ENCODE measurements around the gene TACC2.
"Not testable (repeated sequence)": the region's sequence is repeated elsewhere in the genome, so short reads cannot be mapped to it uniquely, and the experiment has no call there.

TACC2 gene

DNA sequence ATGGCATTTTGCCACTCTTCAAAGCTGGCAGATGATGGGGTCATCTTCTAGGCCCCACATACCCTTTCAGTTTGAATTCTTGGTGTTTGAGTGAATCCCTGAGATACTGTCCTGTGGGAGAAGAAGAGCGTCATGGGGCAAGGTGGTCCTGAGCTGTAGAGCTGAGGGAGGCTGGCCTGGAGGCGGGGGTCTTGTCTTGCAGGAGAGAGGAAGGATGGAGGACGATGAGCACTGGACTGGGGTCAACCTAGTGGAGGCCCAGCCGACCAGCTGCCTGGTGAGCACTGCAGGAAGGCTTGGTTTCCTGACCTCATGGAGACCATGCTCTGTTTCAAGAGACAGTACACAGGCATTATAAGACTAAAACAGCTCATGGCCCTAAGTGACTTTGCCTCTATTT is 114.6 kb downstream of the TACC2 start:
- Histone ChIP-seq H3K9me3 (ENCODE audit: low read length) (no peaks in the 10 kb centered on the region), H3K36me3 (ENCODE audit: insufficient read depth, low read length) (no peaks in the 10 kb centered on the region), H3K4me1 (ENCODE audit: insufficient read depth, low read length) (no peaks in the 10 kb centered on the region), H3K4me3 (ENCODE audit: low read length) (no peak overlapping the region), H3K27me3 (ENCODE audit: insufficient read depth, low read length) (no peaks in the 10 kb centered on the region), H2AFZ (ENCODE audit: low read depth, low read length) (no peak overlapping the region)

DNA sequence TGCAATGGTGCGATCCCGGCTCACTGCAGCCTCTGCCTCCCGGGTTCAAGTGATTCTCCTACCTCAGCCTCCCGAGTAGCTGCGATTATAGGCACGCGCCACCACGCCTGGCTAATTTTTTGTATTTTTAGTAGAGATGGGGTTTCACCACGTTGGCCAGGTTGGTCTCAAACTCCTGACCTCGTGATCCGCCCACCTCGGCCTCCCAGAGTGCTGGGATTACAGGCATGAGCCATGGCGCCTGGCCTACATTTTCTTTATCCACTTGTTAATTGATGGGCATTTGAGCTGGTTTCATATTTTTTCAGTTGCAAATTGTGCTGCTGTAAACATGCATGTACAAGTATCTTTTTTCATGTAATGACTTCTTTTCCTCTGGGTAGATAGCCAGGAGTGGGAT is 119.8 kb downstream of the TACC2 start:
- peaks cover 11% of the 10 kb centered on the region for H3K4me1 ChIP-seq (ENCODE audit: insufficient read depth, low read length)
- not testable (repeated sequence) for H3K9me3 ChIP-seq (ENCODE audit: low read length); H3K27me3 ChIP-seq (ENCODE audit: insufficient read depth, low read length); H3K36me3 ChIP-seq (ENCODE audit: insufficient read depth, low read length); H3K4me3 ChIP-seq (ENCODE audit: low read length); H2AFZ ChIP-seq (ENCODE audit: low read depth, low read length)

DNA sequence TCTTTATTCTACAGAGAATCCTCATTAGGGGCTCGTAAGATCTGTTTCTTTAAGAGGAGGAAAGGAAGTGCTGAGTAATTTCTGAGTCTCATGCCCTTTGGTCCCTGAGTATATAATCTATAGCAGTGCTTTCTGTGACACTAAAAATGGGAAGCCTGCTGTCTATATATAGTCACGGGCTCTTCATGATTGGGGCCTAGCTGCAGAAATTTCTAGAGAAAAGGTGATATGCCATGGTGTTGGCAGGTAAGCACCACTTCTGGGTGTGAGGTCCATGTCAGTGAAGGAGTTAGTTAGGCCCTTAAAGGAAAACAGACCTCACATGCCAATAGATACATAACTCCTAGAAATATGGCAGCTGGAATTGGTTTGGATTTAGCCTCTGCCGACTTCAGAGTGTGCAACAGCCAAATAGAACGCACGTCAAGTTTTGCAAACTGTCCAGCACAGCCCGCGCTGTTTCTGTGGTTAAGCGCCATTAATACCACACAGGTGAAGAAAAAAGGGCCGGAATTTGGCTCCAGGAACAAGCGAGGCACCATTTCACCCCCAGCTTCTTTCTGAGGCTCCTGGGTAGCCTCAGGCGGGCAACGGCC is 123.2 kb downstream of the TACC2 start:
- peak overlapping the region; percentile 69 for H3K4me3 ChIP-seq (ENCODE audit: low read length)
- H3K27me3 ChIP-seq (ENCODE audit: insufficient read depth, low read length): no peaks in the 10 kb centered on the region
- H3K4me1 ChIP-seq (ENCODE audit: insufficient read depth, low read length): peaks cover 34% of the 10 kb centered on the region
- no peaks in the 10 kb centered on the region for H3K36me3 ChIP-seq (ENCODE audit: insufficient read depth, low read length)
- H2AFZ ChIP-seq (ENCODE audit: low read depth, low read length): peak overlapping the region; percentile 81
- no peaks in the 10 kb centered on the region for H3K9me3 ChIP-seq (ENCODE audit: low read length)

DNA sequence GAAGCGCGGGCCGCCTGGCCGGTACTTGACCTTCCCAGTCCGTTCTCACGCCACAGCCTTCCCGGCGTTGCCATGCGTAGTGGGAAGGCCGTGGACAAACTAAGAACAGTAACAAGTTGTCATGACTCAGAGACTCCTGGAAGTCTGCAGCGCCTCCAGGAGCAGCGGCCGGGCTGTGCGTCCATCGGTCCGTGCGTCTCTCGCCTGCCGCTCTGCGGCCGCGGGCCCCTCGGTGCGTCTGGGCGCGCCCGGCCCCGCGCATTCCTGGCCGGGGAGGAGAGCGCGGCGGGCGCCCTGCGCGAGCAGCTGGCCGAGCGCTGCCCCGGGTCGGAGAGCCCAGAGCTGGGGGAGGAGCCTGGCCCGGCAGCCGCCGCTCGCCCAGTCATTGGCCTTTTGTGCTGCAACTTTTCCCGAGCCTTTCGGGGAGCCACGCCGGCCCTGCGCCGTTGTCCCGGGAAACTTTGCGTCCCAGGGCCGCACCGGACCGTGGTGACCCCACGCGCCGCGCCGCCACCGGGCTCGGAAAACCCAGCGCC is 123.7 kb downstream of the TACC2 start:
- no peaks in the 10 kb centered on the region for H3K9me3 ChIP-seq (ENCODE audit: low read length)
- H3K4me3 ChIP-seq (ENCODE audit: low read length): peak overlapping the region; percentile 69
- no peaks in the 10 kb centered on the region for H3K27me3 ChIP-seq (ENCODE audit: insufficient read depth, low read length)
- H3K4me1 ChIP-seq (ENCODE audit: insufficient read depth, low read length): peaks cover 34% of the 10 kb centered on the region
- peak overlapping the region; percentile 81 for H2AFZ ChIP-seq (ENCODE audit: low read depth, low read length)
- H3K36me3 ChIP-seq (ENCODE audit: insufficient read depth, low read length): no peaks in the 10 kb centered on the region

DNA sequence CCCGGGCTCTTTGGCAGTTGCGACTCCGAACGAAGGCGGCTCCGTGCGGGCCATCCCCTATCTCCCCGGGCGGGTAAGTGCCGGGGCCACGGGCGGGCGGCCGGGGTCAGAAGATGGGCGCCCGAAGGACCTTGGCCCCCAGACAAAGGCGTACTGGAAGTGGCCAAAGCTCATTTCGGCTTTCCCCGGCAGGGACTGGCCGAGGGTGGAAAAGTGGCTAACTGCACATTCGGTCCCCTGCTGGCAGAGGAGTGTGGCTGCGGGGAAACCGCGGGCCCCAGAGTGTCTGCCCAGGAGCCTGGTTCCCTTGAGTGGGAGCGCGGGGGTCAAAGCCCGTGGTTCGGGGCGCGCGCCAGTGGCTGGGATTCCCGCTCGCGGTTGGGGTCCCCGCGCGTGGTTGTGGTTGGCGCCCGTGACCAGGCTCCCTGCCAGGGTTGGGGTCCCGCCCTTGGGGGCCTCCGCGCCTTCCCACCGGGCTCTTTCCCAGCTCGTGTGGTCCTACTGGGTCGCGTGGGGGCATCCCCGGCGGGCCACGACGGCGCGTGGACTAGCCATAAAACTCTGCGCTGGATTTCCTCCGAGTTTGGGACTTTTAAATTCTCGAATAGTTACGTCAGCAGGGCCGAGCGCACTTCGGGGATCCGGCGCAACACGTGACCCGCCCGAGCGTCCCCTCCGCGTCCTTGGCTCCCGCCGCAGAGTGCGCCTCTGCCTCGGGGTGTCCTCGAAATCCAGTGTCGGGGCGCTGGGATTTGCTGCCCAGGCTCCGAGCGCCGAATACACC is 124.4 kb downstream of the TACC2 start:
- Histone ChIP-seq H3K4me1 (ENCODE audit: insufficient read depth, low read length) (peaks cover 34% of the 10 kb centered on the region), H3K36me3 (ENCODE audit: insufficient read depth, low read length) (no peaks in the 10 kb centered on the region), H3K4me3 (ENCODE audit: low read length) (peak overlapping the region; percentile 69), H3K27me3 (ENCODE audit: insufficient read depth, low read length) (no peaks in the 10 kb centered on the region), H2AFZ (ENCODE audit: low read depth, low read length) (peak overlapping the region; percentile 81), H3K9me3 (ENCODE audit: low read length) (no peaks in the 10 kb centered on the region)

DNA sequence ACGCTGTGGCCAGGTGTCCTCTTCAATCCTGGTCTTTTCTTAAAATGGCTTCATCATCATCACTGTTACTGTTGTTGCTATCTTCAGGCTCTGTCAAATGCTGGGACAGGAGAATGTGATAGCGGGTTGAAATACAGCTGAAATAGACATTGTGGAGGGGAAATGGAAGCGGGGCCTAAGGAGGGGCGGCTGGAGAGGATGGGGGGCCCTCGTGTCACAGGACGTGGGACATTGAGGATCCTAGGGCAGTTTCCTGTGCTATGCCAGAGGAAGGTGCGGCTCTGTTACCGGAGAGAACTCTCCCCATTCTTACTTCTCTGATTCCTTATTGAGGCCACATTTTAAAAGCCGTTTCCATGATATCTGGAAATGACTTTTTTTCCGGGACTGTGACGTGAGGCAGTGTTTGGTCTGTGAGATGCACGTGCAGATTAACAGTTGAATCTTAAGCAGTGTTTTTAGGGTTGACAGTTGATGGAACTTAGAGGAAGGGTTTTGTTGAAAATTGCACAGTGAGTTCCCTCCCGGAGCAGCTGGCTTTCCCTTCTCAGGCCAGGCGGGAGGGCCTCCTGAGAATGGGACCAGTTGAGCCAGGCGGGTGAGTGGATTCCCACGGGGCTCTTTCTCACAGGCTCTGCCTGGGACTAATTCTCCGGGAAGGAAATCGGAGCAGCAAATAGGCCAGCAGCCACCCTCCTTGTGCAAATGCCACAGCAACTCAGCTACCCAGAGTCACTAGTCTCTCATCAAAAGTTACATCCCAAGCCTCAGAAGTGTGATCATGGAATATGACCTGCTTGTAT is 125.2 kb downstream of the TACC2 start:
- H3K4me1 ChIP-seq (ENCODE audit: insufficient read depth, low read length): peaks cover 34% of the 10 kb centered on the region
- no peaks in the 10 kb centered on the region for H3K36me3 ChIP-seq (ENCODE audit: insufficient read depth, low read length)
- H3K27me3 ChIP-seq (ENCODE audit: insufficient read depth, low read length): no peaks in the 10 kb centered on the region
- no peaks in the 10 kb centered on the region for H3K9me3 ChIP-seq (ENCODE audit: low read length)
- H2AFZ ChIP-seq (ENCODE audit: low read depth, low read length): peak overlapping the region; percentile 81
- peak overlapping the region; percentile 69 for H3K4me3 ChIP-seq (ENCODE audit: low read length)

DNA sequence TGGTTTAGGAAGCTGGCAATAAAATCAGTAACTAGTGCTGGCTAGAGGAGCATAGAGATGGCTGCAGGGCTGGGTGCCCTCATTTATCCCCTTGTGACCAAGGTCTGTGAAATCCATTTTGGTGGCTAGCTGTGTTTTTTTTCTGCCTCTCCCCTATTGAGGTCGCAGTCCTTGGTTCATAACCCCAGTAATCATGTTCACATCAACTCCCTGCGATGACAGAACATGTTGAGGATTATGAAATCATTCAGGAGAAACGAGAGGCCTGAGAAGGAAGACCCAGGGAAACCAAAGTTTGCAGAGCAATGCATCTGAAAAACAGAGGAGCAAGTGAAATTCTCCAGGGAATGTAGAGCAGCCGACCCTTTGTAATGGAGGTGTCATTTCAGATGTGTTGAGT is 126.9 kb downstream of the TACC2 start:
- H3K36me3 ChIP-seq (ENCODE audit: insufficient read depth, low read length): no peaks in the 10 kb centered on the region
- H3K4me3 ChIP-seq (ENCODE audit: low read length): no peak overlapping the region
- peaks cover 34% of the 10 kb centered on the region for H3K4me1 ChIP-seq (ENCODE audit: insufficient read depth, low read length)
- no peaks in the 10 kb centered on the region for H3K9me3 ChIP-seq (ENCODE audit: low read length)
- H2AFZ ChIP-seq (ENCODE audit: low read depth, low read length): no peak overlapping the region
- no peaks in the 10 kb centered on the region for H3K27me3 ChIP-seq (ENCODE audit: insufficient read depth, low read length)

DNA sequence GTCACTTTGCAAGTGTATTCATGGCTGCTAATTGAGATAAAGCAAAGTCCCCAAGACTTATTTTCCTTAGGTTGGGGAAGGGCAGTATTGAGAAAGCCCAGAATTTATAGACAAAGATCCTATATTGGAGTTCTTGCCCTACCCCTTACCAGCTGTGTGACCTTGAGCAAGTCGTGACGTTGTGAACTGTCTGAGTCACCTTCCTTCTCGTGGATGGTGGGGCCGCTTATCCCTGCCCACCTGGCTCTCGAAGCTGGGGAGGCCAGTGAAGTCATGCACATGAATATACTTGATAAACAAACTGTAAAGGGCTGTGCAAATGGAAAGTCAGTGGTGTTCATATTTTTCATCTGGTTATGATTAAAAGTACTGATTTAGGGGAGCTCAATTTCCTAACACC is 127.4 kb downstream of the TACC2 start:
- Histone ChIP-seq H3K36me3 (ENCODE audit: insufficient read depth, low read length) (no peaks in the 10 kb centered on the region), H2AFZ (ENCODE audit: low read depth, low read length) (no peak overlapping the region), H3K4me1 (ENCODE audit: insufficient read depth, low read length) (peaks cover 34% of the 10 kb centered on the region), H3K4me3 (ENCODE audit: low read length) (no peak overlapping the region), H3K9me3 (ENCODE audit: low read length) (no peaks in the 10 kb centered on the region), H3K27me3 (ENCODE audit: insufficient read depth, low read length) (no peaks in the 10 kb centered on the region)

DNA sequence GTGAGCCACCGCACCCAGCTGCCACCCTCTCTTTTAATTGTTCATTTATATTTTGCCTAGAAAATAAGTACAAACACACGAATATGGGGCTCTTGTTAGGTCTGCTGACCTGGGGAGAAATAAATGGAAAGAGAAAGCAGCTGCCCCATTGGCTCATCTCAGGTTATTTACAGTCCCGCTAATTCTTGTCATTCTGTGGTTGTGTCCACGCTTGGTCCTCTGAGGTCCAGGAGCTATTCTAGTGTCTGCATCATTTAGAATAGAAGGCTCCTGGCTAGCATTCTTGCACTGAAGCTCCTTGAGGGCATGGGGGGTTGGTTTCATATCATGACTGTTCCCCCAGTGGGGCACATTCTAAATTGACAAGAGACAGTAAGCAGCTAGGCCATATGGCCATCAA is 128.5 kb downstream of the TACC2 start:
- H3K27me3 ChIP-seq (ENCODE audit: insufficient read depth, low read length): no peaks in the 10 kb centered on the region
- H3K4me1 ChIP-seq (ENCODE audit: insufficient read depth, low read length): peaks cover 25% of the 10 kb centered on the region
- H3K36me3 ChIP-seq (ENCODE audit: insufficient read depth, low read length): no peaks in the 10 kb centered on the region
- H3K4me3 ChIP-seq (ENCODE audit: low read length): no peak overlapping the region
- H2AFZ ChIP-seq (ENCODE audit: low read depth, low read length): no peak overlapping the region
- H3K9me3 ChIP-seq (ENCODE audit: low read length): no peaks in the 10 kb centered on the region

DNA sequence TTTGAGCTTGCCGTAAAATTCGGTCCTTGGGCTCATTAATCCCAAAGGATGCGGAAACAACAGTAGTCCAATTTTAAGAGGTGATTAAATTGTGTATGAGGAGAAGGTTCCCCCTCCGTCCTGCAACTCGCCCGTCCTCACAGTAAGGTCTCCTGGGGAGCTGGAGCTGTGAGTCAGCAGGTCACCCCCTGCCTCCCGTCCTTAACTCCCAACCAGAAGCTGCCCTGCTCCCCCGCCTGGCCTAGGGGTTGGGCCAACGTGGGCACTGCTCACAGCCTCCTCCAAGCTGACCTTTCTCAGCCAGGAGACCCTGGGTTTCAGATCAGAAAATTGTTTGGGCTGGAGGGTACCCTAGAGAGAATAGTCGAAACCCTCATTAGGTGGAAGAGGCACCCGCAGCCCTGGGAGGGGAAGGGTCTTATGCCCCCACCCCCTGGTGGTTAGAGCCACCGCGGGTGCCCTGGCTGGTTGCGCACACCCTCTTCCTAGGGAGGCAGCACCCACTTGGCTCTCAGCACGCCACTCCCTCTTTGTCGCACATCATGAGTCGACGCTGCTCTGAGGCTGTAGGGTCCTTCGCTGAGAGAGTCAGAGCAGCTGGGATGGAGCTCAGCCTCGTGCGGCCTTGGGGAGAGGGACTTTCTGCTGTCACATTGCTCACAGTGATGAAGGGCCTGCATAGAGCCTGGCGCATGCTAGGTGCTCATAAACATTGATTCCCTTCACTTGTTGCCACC is 131.2 kb downstream of the TACC2 start:
- H3K4me3 ChIP-seq (ENCODE audit: low read length): no peak overlapping the region
- no peak overlapping the region for H2AFZ ChIP-seq (ENCODE audit: low read depth, low read length)
- H3K4me1 ChIP-seq (ENCODE audit: insufficient read depth, low read length): peaks cover 13% of the 10 kb centered on the region
- no peaks in the 10 kb centered on the region for H3K9me3 ChIP-seq (ENCODE audit: low read length)
- no peaks in the 10 kb centered on the region for H3K36me3 ChIP-seq (ENCODE audit: insufficient read depth, low read length)
- no peaks in the 10 kb centered on the region for H3K27me3 ChIP-seq (ENCODE audit: insufficient read depth, low read length)

DNA sequence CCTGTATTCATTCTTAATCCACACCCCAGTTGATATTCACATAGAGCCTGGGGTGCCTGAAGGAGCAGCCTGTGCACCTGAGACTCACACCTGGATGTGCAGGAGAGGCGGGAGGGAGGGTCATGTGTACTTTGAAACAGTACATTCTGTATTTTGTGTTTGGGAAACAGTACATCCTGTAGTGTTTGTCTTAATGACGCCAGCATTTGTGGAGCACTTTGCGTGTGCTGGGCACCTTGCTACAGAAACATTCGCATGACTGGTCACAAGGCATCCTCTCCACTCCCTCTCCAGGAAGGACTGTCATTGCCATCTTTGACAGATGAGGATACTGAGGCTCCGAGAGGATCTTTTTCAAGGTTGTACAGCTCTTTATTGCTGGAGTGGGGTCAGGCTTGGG is 132.1 kb downstream of the TACC2 start:
- Histone ChIP-seq H3K9me3 (ENCODE audit: low read length) (no peaks in the 10 kb centered on the region), H2AFZ (ENCODE audit: low read depth, low read length) (no peak overlapping the region), H3K4me1 (ENCODE audit: insufficient read depth, low read length) (peaks cover 4% of the 10 kb centered on the region), H3K4me3 (ENCODE audit: low read length) (no peak overlapping the region), H3K27me3 (ENCODE audit: insufficient read depth, low read length) (no peaks in the 10 kb centered on the region), H3K36me3 (ENCODE audit: insufficient read depth, low read length) (no peaks in the 10 kb centered on the region)

DNA sequence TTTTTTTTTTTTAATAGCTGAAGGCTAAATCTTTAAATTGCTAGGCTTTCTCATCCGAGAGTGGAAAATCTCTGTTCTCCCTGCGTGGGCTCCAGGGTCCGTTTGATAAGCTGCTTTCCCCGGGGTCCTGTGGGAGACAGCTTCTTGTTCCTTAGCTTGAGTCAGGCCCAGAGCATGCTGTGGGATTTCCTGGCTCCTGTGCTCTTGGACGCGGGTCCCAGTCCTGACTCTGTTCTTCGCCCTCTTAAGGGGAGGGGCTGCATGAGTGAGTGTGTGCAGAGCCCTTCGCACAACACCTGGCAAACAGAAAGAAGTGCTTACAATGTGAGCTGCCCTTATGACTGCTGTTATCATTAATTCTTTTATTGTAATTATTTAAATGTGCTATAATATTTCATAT is 133.5 kb downstream of the TACC2 start:
- no peak overlapping the region for H2AFZ ChIP-seq (ENCODE audit: low read depth, low read length)
- H3K4me1 ChIP-seq (ENCODE audit: insufficient read depth, low read length): no peaks in the 10 kb centered on the region
- H3K27me3 ChIP-seq (ENCODE audit: insufficient read depth, low read length): no peaks in the 10 kb centered on the region
- no peak overlapping the region for H3K4me3 ChIP-seq (ENCODE audit: low read length)
- no peaks in the 10 kb centered on the region for H3K9me3 ChIP-seq (ENCODE audit: low read length)
- H3K36me3 ChIP-seq (ENCODE audit: insufficient read depth, low read length): no peaks in the 10 kb centered on the region
